ENCODE measurements around the gene HOXD10.

Gene HOXD10

DNA sequence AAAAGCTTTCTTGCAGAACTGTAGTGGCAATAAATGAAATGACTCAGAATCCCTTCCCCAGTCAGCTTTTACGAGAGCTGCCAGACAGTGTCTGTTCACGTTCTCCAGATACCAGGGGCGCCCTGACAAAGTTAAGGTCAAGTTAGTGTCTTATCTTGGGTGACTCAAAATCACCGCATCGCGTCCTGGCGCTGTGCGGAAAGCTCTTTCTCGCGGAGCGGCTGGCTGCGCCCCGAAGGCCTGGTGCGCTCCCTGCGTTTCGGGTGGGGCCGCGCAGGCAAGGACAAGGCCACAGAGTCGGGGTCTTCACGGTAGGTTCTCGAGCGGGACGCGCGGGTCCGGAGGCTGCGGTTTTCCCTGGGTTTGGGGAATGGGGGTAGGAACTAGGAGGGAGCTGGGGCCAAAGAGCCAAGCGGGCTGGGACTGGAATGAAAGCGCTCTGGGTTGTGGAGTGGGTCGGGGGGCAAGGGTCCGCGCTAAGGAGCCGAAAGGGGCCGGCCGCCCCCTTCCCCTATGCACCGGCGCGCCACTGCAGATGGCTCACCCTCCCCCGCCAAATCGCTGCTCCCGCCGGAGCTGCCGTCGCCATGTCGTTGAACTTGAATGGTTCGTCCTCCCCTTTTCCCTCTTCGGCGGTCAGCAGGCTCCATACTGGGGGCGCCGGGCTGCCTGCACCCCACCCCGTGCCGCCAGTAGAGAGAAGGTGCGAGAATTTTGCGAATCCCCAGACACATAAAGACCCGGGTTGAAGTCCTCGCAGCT lies 12.1 kb upstream of the HOXD10 start:
- in situ Hi-C loops (cut with MboI; ENCODE audit: low sequenced_read_pairs), result loop anchor here (25.0 kb wide), 1 partner anchor 1208 kb away; no protein-coding TSS in a partner anchor

DNA sequence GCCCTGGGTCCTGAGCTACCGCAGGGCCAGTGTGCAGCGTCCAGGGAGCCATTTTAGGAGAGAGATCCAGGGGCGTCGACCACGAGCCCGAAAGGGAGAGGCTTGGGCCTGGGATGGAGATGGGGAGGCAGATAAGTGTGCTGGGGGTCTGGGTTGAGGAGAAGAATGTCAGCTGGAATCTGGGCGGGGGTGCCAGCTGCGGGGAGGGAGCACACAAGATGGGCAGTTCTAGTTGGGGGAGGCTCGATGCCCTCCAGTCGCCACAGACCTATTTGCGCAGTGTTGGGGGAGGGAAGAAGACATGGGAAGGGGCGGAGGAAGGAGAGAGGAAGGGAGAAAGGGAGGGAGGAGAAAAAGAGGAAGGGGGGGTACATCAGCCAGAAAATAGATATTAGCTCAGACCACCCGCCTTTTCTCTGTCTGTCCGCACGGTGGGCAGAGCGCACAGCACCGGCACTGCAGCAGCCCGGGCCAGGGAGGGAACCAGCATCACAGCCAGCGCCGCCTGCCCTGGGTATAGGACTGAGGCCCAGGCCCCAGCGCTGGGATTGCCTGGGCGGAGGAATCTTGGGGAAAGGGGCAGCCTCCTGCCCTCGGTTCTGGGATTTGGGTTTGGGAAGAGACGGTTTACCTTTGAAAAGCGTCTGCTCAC lies 11.4 kb upstream of the HOXD10 start:
- in situ Hi-C loops (cut with MboI; ENCODE audit: low sequenced_read_pairs), result loop anchor here (25.0 kb wide), 1 partner anchor 1207 kb away; no protein-coding TSS in a partner anchor

DNA sequence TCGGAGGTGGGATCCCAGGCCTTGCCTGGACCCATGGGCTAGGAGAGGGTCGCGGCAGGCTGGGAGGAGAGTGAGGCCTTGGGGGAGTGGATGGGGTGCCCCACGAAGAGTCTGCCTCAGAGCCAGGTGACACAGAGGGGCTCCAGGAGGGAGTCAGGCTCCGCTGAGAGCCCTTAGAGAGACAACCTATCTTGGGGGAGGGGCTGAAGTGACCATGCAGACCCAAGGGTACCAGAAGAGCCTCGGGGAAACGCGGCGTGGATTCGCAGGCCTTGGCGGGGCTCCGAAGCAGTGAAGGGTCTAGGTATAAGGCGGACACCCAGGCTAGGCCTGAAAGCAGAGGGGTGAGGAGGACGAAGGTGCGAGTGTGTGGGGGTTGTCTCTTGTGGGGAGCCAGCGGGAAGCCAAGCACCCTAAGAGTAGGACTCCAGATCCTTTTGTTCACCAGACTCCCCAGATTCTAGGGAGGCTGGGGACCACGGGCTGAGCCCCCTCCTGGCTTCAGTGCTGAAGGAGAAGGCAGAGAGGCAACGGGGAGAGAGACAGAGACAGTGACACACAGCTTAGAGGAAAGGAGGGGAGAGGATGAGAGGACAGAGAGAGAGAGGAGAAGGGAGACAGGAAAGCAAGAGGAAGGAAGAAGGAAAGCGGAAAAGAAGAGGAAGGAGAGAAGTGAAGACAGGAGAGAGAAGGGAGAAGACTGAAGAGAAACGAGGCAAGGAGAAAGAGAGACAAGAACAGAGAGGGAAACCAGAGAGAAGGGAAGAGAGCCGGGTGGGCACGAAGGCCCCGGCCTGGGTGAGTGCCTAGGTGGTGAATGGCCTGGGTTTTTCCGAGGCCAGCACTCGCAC lies 10.6 kb upstream of the HOXD10 start:
- in situ Hi-C loops (cut with MboI; ENCODE audit: low sequenced_read_pairs), result loop anchor here (25.0 kb wide), 1 partner anchor 1206 kb away; no protein-coding TSS in a partner anchor

DNA sequence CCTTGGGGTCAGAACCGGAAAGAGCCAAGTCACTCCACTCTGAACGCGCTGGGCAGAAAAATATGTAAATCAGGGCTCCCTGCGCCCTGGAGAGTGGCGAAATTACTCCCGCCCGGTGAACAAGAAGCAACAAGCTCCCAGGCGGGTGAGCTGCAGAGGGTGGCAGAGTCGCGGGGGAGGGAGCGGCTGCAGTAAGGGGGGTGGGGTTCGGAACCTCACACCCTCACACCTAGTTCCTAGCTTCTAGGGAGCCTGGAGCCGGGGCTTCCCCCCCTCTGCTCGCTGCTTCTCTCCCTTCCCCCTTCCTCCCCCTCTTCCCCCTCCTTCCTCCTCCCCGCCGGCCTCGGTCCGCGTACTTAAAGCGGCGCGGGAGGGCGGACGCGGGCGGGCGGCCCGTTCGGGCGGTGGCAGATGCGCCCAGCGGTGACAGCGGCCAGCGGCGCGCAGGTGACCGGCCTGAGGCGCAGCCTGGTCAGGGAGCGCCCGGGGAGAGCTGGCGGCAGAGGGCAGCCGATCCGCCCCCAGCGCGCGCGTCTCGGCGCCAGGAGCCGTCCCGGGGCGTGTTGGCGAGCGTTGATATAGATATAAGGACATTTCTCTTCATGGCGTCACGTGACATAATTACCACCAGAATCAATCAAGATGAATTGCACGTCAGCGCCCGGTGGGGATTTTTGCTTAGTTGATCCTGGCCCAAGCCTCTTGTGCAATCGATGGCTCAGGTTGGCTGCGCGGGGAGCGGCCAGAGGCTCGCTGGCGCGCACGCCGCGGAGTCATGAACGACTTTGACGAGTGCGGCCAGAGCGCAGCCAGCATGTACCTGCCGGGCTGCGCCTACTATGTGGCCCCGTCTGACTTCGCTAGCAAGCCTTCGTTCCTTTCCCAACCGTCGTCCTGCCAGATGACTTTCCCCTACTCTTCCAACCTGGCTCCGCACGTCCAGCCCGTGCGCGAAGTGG lies 9.7 kb upstream of the HOXD10 start, which contains the start of gene HOXD11:
Gene HOXD11, plus strand, starts transcription at position 700 of the 959 bp plus-strand sequence. Its CDS starts 76 bp downstream, at position 776.
- in situ Hi-C loops (cut with MboI; ENCODE audit: low sequenced_read_pairs), result loop anchor here (25.0 kb wide), 1 partner anchor 1205 kb away; no protein-coding TSS in a partner anchor

DNA sequence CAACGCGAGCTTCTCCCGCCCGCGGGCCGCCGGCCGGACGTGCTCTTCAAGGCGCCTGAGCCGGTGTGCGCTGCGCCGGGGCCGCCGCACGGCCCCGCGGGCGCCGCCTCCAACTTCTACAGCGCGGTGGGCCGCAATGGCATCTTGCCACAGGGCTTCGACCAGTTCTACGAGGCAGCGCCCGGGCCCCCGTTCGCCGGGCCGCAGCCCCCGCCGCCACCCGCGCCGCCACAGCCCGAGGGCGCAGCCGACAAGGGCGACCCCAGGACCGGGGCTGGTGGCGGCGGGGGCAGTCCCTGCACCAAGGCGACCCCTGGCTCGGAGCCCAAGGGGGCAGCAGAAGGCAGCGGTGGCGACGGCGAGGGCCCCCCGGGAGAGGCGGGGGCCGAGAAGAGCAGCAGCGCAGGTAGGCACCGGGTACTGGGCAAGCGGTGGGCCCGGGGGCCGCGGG lies 8.8 kb upstream of the HOXD10 start:
- in situ Hi-C loops (cut with MboI; ENCODE audit: low sequenced_read_pairs), result loop anchor here (25.0 kb wide), 1 partner anchor 1205 kb away; no protein-coding TSS in a partner anchor

DNA sequence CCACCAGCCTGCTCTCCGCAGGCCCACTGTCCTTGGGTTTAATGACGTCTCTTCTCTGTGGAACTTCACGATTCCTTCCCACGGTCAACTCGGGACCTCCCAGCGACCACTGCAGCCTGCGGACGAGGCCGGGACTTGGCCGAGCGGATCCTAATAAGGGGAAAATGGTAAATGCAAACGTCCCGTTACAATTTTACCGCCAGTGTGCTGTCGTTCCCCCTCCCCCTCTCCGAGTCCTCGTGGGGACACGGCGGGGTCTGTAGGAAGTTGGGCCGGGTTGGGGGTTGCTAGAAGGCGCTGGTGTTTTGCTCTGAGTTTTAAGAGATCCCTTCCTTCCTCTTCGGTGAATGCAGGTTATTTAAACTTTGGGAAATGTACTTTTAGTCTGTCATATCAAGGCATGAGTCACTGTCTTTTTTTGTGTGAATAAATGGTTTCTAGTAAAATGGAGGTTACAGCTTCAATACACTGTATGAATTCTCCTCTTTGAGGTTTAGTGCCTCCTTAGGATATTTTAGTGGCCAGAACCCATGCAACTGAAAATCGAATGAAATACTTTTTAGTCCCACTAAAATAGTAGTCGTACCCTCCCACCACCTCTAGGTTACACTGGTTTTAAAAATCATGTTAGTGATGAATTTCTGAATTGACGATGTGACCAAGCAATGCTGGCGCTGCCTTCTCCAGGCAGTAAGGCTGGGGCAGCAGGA lies 7.2 kb upstream of the HOXD10 start:
- in situ Hi-C loops (cut with MboI; ENCODE audit: low sequenced_read_pairs), result loop anchor here (25.0 kb wide), 1 partner anchor 1203 kb away; no protein-coding TSS in a partner anchor

DNA sequence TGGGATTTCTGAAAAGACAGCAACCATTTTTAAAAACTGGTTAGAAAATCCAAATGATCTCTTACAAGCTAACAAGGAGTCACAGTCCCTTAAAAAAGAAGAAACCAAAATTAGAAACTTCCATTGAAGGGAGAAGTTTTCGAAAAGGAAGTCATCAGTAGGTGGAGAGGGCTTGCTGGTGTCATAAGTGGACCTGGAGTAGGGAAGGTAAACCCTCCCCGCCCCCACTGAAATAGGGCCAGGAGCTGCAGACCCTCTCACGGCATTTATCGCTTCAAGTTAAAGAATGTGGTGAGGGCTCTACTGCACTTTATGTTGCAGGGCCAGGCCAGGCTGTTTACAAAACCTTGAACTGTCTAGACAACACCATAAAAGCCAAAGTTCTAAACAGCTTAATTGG lies 6.6 kb upstream of the HOXD10 start:
- in situ Hi-C loops (cut with MboI; ENCODE audit: low sequenced_read_pairs), result loop anchor here (25.0 kb wide), 1 partner anchor 1202 kb away; no protein-coding TSS in a partner anchor

DNA sequence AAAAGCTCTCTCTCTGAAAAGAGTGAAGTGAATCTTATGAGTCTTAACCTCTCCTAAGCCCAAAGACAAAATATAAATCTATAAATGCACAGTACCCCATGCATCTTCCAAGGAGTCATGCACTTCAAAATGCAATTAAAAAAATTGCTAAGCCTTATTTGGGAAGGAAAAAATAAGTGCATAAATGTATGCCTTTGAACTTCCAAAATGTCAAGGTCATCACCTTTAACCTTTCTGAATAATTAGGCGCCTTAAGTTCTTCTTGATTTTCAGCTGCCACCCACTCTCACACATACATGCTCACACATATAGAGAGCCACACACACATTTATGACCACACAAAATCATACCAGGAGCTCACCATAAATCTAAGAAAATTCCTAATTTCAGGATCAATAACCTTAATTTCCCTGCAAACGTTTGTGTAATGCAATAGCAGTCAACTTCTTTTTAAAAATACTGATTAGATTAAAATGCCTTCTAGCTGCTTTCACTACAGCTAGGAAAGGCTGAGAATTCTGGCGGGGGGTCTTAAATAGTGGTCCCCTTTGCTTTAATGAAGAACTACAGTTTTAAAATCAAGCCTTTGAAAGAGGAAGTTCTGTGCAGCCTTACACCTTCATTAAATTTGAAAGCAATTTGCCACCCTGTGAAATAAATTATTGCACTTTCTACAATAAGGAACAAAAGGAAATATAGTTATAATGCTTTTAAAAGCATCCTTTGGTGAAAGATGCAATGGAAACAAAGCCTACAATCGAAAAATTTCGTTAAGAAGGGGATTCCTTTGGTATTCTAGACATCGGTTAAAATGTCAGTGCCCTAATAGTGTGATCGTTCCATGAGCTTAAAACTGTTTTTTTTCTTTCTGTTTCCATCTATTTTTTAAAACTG lies 5.9 kb upstream of the HOXD10 start:
- in situ Hi-C loops (cut with MboI; ENCODE audit: low sequenced_read_pairs), result loop anchor here (25.0 kb wide), 1 partner anchor 1202 kb away; no protein-coding TSS in a partner anchor

DNA sequence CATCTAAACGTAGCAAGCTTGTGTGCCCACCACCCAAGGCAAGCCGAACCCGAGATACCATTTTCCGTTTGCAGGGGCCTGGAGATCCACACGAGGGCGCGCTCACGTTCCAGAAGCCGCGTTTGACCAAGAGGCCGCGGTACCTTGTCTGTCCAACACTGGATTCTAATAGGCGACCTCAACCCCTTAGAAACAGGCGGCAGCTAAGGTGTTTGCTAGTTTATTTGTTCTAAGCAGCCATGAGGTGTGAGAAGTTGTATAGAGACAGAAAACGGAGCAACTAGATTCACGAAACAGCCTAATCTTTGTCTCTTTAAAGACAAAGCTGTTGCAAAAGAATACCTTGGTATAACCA lies 5.3 kb upstream of the HOXD10 start:
- in situ Hi-C loops (cut with MboI; ENCODE audit: low sequenced_read_pairs), result loop anchor here (25.0 kb wide), 1 partner anchor 1201 kb away; no protein-coding TSS in a partner anchor

DNA sequence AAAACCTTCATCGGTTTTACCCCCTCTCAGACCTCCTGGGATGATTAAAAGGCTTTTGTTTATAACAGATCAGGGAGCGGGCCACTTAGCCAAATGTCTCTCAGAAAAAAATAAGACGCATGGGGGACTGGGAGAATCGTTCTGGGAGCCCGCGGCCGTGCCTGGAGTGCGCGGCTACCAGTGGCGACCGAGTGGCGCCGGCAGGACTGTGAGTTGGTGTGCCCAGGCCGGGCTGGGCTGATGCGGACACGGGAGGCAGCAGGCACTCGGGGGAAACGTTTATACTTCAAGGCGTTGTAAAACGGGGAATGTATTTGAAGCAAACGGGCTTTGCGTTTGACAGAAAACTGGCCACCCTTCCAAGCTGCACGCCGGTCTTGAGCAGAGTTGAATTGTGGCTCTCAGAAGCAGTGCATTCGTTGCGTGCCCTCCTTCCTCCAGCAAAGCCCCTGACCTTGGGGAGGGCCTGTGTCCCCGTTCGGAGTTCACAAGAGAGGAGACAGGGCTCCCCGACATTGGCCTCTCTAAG lies 4.7 kb upstream of the HOXD10 start:
- in situ Hi-C loops (cut with MboI; ENCODE audit: low sequenced_read_pairs), result loop anchor here (25.0 kb wide), 1 partner anchor 1200 kb away; no protein-coding TSS in a partner anchor

DNA sequence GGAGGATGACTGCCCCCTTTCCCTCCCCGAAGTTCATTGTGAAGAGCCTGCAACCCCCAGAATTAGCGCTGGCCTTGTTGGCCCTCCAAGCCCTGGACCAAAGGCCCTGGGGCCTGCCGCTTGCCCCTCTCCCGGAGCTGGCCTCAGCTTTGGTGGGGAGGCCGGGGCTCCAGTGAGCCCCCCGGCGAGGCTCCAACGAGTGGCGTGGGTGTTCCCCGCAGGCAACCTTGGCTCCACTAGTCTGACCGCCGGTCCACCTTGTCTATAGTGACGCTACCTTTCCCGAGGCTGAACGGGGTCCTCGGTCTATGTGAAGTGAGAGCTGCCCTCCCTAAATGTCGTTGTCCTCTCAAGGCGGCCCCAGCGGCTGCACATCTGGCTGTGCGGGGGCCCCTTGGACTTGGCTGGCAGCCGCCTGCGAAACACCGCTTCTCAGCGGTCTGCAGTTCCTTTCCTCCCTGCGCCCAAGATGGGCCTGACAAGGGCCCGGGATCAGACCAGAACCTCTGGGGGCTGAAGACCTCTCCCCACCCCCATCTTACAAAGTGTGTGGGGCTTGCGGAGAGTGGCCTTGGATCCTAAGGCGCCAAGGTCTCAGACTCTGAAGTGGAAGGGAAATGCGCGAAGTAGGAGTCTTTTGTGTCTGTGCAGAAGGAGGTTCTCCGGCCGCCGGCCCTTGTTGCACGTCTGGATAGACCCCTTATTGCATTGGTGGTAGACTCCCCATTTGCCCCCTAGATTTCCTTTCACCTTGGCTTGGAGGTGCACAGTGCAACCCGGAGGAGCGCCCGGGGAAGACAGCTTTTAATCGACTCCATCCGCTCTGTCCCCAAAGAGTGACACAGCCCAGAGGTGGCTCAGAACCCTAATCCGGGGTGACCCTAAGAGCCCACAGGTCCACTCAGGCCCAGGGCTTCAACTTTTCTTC lies 3.9 kb upstream of the HOXD10 start:
- in situ Hi-C loops (cut with MboI; ENCODE audit: low sequenced_read_pairs), result loop anchor here (25.0 kb wide), 1 partner anchor 1200 kb away; no protein-coding TSS in a partner anchor

DNA sequence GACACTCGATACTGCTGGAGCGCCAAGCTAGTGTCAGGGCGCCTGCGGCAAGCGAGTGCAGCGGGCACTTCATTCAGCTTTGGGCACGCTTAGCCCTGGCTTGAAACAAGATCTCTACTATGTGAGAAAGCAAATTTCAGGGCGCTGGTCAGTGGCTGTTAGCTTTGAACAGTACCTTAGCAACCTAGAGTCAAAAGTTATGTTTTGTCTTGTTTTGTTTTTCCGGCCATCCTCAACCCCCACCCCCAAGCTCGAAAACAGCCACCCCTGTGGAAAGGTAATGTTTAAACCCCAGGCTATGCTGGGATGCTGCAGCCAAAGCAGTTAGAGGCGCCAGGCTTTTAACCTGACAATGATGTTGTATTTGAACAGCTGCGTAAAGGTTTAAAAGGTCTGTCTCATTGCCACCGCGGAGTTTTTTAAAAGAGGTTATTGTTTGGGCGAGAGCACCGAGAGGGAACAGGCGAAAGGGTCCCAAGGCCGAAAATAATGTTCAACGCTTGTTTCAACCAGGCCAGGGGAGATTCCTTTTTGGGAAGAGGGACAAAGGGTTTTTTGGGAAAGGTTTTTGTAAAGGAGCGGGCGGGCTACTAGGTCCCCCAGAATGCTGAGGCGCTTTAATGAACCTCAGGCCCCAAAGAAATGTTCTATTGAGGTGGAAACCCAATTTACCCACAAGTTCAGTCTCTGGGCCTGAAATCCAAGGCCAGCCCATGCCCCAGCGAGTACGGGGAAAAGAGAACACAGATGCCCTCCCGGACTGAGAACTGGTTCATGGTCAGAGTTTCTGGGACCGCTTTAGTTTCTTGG lies 2.3 kb upstream of the HOXD10 start:
- in situ Hi-C loops (cut with MboI; ENCODE audit: low sequenced_read_pairs), result loop anchor here (25.0 kb wide), 1 partner anchor 1198 kb away; no protein-coding TSS in a partner anchor

DNA sequence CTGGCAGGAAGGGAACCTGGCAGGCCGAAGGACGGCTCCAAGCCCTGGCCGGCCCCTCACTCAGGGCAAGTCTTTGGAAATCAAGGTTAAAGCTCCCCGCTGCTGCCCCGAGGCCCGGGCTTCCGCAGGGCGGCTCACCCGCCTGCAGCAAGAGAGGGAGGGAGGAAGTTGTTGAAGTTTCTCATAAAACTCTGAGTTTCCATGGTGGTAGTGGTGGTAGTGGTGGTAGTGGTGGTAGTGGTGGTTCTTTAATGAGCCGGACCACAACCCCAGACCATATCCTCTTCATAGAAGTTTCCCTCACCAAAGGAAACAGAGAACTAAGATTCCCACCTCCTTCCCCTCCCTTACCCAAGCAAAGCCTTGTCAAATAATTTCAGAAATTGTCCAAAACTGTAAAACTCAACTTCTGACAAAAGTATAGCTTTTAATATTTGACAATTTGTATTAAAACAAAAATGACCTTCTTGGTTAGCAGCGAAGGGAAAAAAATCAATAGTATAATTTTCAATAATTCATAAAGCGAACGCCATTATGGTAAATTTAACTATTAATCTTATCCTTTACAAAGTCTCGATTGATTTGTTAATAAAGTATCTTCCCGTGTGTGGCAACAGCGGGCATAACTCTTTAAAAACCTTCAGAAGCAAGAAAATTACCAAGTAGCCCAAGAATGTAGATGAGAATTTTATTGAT lies 1.5 kb upstream of the HOXD10 start:
- in situ Hi-C loops (cut with MboI; ENCODE audit: low sequenced_read_pairs), result loop anchor here (25.0 kb wide), 1 partner anchor 1197 kb away; no protein-coding TSS in a partner anchor

DNA sequence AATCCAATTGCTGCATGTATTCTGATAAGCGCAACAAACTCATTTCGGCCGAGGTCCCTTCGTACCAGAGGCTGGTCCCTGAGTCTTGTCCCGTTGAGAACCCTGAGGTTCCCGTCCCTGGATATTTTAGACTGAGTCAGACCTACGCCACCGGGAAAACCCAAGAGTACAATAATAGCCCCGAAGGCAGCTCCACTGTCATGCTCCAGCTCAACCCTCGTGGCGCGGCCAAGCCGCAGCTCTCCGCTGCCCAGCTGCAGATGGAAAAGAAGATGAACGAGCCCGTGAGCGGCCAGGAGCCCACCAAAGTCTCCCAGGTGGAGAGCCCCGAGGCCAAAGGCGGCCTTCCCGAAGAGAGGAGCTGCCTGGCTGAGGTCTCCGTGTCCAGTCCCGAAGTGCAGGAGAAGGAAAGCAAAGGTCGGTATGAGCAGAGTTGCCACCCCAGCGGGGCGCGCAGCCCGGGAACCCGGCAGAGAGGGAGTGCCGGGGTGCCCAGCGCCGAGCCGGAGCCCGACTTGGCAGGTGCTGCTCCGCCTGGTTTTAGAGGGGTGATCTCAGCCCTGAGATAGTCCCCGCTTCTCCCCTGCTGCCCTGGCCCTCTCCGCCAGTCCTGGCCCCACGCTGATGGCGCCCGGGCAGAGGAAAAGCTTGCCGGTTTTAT lies 714 bp downstream of the HOXD10 start:
- in situ Hi-C loops (cut with MboI; ENCODE audit: low sequenced_read_pairs), result loop anchor here (25.0 kb wide), 1 partner anchor 1195 kb away; no protein-coding TSS in a partner anchor

Data from HL-60/S4 treated with retinoic acid at 250 ng/mL for 4 days and 3 days (cell line).